ENCODE data around the gene TNS3. TPM values are rescaled to one million over a fixed set of nuclear protein-coding genes. Genes with fewer than 3 reads are reported as not detected.

The TNS3 gene
- total and polyA plus RNA-seq, 2 donors (not counting 3 experiments of a cell fraction or from before 2014, with no cell fraction given): 10.4 to 45.1 TPM

- Histone ChIP-seq H3K27me3 (ENCODE audit: control insufficient read depth in 2 of 2, insufficient read depth in 2 of 2, low read length in 2 of 2) (peaks cover 20 to 24% of the 10 kb centered on the region in 2 experiments), H3K79me2 (ENCODE audit: control insufficient read depth, insufficient read depth, low read length) (no peaks in the 10 kb centered on the region), H3K36me3 (ENCODE audit: control insufficient read depth in 2 of 2, extremely low read depth in 1 of 2, insufficient read depth in 2 of 2, low read length in 2 of 2) (no peaks in the 10 kb centered on the region), H3K9me3 (replicated peaks; ENCODE audit: control insufficient read depth, insufficient read depth, low read length) (no peaks in the 10 kb centered on the region), H3K4me1 (ENCODE audit: control insufficient read depth, extremely low read depth, insufficient read depth, low read length) (no peaks in the 10 kb centered on the region), H3K4me3 (replicated peaks in 1 of 3; ENCODE audit: insufficient read depth in 1 of 3, low read depth in 1 of 3, low read length in 3 of 3) (no peak overlapping the region), H3K9me1 (replicated peaks; ENCODE audit: control insufficient read depth, extremely low read depth, insufficient read depth, low read length) (no peaks in the 10 kb centered on the region), H3K9ac (replicated peaks; ENCODE audit: extremely low read depth, insufficient read depth, low read length) (no peak overlapping the region), H3K27ac (ENCODE audit: insufficient read depth, low read depth, low read length) (no peak overlapping the region), H2AFZ (ENCODE audit: low read depth, low read length) (no peak overlapping the region), H4K20me1 (replicated peaks; ENCODE audit: control insufficient read depth, extremely low read depth, insufficient read depth, low read length) (no peaks in the 10 kb centered on the region), H3K4me2 (ENCODE audit: insufficient read depth, low read length) (no peak overlapping the region)
- intact Hi-C loops (cut with micrococcal nuclease): no loop called here
- CTCF ChIA-PET: interaction anchor here (1.1 to 1.4 kb wide), 4 partner anchors 22 to 209 kb away, joined by 3 to 4 read pairs (median 3); no protein-coding TSS in a partner anchor
- POLR2A ChIA-PET: no interaction called here
- no peak for DNase-seq (ENCODE audit: low read depth, low spot score)
- no peak for TF ChIP-seq GATA2 (IDR thresholded peaks at IDR 0.05; ENCODE audit: insufficient read depth, insufficient read length, low read depth, low read length)
- TF ChIP-seq MAX (IDR thresholded peaks at IDR 0.05; ENCODE audit: insufficient read depth, insufficient read length): no peak
- TF ChIP-seq MYC (IDR thresholded peaks at IDR 0.05; ENCODE audit: low read depth, low read length): no peak
- BruUV-seq (replicated peaks): no TSS peak
- dilution Hi-C loops (cut with MboI; ENCODE audit: extremely low pct_ligation_motif_present, low sequenced_read_pairs): no loop called here
- no peak for FAIRE-seq
Observed at GRCh38 chr7:47535035-47535703, 46.7 kb downstream of the TNS3 start.

DNA sequence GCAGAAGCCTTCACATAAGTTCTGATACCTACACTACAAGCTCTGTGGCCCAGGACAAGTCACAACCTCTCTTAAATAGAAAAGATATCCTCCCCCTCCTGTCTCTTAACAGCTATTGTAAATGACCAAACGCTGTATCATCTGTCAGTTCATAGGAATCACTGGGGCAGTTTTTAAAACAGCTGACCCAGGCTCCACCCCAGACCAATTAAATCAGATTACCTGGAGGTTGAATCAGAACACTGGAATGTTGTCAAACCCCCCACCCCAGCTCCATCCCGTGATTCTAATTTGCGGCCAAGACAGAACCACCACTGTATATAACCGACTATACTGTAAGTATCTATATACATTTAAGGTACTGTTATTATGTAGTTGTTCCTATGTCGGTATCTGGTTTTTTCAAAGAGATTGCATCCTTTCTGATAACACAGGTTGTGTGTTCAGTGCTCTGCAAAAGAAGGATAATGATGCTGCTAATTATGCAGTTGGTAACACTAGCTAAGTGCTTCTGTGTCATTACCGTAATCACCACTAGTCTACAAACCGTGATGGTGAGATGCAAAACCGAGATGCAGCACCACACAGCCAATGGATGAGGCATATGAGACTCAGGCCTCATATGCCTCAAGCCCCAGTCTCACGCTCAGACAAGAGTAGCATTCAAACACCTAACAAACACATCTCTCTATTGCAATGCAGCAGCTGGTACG, 47.4 kb downstream of the TNS3 start:
- ChIA-PET POLR2A (no interaction called here), CTCF (interaction anchor here (0.7 to 1.4 kb wide), 6 partner anchors 12 to 268 kb away, joined by 3 to 4 read pairs (median 3); no protein-coding TSS in a partner anchor)
- H3K9me3 ChIP-seq (replicated peaks; ENCODE audit: control insufficient read depth, insufficient read depth, low read length): no peaks in the 10 kb centered on the region
- intact Hi-C loops (cut with micrococcal nuclease) (no loop called here), dilution Hi-C loops (cut with MboI; ENCODE audit: extremely low pct_ligation_motif_present, low sequenced_read_pairs) (no loop called here)
- TF ChIP-seq EZH2 (IDR thresholded peaks at IDR 0.05; ENCODE audit: borderline replicate concordance, low read depth, low read length, severe bottlenecking) (no peak), POLR2AphosphoS5 (IDR thresholded peaks at IDR 0.05; ENCODE audit: insufficient read depth, low read depth, low read length) (no peak), GATA2 (IDR thresholded peaks at IDR 0.05; ENCODE audit: insufficient read depth, insufficient read length, low read depth, low read length) (no peak), JUN (IDR thresholded peaks at IDR 0.05; ENCODE audit: borderline replicate concordance, insufficient read depth, insufficient read length, low read depth) (no peak), MYC (IDR thresholded peaks at IDR 0.05; ENCODE audit: low read depth, low read length) (no peak)
- TF ChIP-seq, protein P1, sequence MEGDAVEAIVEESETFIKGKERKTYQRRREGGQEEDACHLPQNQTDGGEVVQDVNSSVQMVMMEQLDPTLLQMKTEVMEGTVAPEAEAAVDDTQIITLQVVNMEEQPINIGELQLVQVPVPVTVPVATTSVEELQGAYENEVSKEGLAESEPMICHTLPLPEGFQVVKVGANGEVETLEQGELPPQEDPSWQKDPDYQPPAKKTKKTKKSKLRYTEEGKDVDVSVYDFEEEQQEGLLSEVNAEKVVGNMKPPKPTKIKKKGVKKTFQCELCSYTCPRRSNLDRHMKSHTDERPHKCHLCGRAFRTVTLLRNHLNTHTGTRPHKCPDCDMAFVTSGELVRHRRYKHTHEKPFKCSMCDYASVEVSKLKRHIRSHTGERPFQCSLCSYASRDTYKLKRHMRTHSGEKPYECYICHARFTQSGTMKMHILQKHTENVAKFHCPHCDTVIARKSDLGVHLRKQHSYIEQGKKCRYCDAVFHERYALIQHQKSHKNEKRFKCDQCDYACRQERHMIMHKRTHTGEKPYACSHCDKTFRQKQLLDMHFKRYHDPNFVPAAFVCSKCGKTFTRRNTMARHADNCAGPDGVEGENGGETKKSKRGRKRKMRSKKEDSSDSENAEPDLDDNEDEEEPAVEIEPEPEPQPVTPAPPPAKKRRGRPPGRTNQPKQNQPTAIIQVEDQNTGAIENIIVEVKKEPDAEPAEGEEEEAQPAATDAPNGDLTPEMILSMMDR (IDR thresholded peaks at IDR 0.05; ENCODE audit: extremely low read depth in 1 of 2, insufficient read depth in 1 of 2, low read depth in 1 of 2, low read length in 2 of 2): no peak
- no peaks in the 10 kb centered on the region for H4K20me1 ChIP-seq (replicated peaks; ENCODE audit: control insufficient read depth, extremely low read depth, insufficient read depth, low read length)
- no peaks in the 10 kb centered on the region for H3K9me1 ChIP-seq (replicated peaks; ENCODE audit: control insufficient read depth, extremely low read depth, insufficient read depth, low read length)
- FAIRE-seq (no peak), DNase-seq (ENCODE audit: low read depth, low spot score) (no peak)
- no peak overlapping the region for H3K9ac ChIP-seq (replicated peaks; ENCODE audit: extremely low read depth, insufficient read depth, low read length)
- H3K4me2 ChIP-seq (ENCODE audit: insufficient read depth, low read length): no peak overlapping the region
- no peak overlapping the region for H2AFZ ChIP-seq (ENCODE audit: low read depth, low read length)
- H3K4me1 ChIP-seq (ENCODE audit: control insufficient read depth, extremely low read depth, insufficient read depth, low read length): no peaks in the 10 kb centered on the region
- H3K36me3 ChIP-seq (ENCODE audit: control insufficient read depth in 2 of 2, extremely low read depth in 1 of 2, insufficient read depth in 2 of 2, low read length in 2 of 2): no peaks in the 10 kb centered on the region
- H3K27ac ChIP-seq (ENCODE audit: insufficient read depth, low read depth, low read length): no peak overlapping the region
- peaks cover 20 to 24% of the 10 kb centered on the region in 2 experiments for H3K27me3 ChIP-seq (ENCODE audit: control insufficient read depth in 2 of 2, insufficient read depth in 2 of 2, low read length in 2 of 2)
- H3K4me3 ChIP-seq (replicated peaks in 1 of 3; ENCODE audit: insufficient read depth in 1 of 3, low read depth in 1 of 3, low read length in 3 of 3): no peak overlapping the region
- no peaks in the 10 kb centered on the region for H3K79me2 ChIP-seq (ENCODE audit: control insufficient read depth, insufficient read depth, low read length)
- no TSS peak for BruUV-seq (replicated peaks)

All from endothelial cell of umbilical vein (primary cell).